Mammary epithelial cell (primary cell): Measurements from ENCODE around the gene CPNE9.

Experiments
- CTCF ChIP-seq, 2 donors: IDR thresholded peaks in 1 of 2; conservative IDR thresholded peaks in 1 of 2; 2 replicates each; pipeline ENCODE4 v1.5.1; 2011 to 2012; ENCODE audit warnings: inconsistent platforms in 2 of 2, low read length in 2 of 2, mild to moderate bottlenecking in 2 of 2, control low read depth in 1 of 2, low read depth in 1 of 2; ENCODE audit not compliant: insufficient read depth in 1 of 2; ENCODE audit errors: extremely low read depth in 1 of 2
- EZH2 ChIP-seq: IDR thresholded peaks from 2 replicates; pipeline ENCODE4 v1.6.1; 2012; ENCODE audit warnings: low read length, inconsistent platforms, borderline replicate concordance

GRCh38 chr3:9689757-9690156, 13.9 kb upstream of the CPNE9 start:
- TF ChIP-seq CTCF (conservative IDR thresholded peaks at IDR 0.05 in 1 of 2, IDR thresholded peaks at IDR 0.05 in 1 of 2; ENCODE audit: extremely low read depth in 1 of 2, insufficient read depth in 1 of 2, low read depth in 1 of 2, low read length in 2 of 2) (no peak), EZH2 (no peak)
